IMR-90 (cell line): Measurements from ENCODE around the gene GCLC. TPM values are rescaled to one million over a fixed set of nuclear protein-coding genes. Genes with fewer than 3 reads are reported as not detected.

Experiments used
- ATAC-seq: fragments of 200-7000 bp; cut with Tn5 transposase; 2 replicates; pipeline ENCODE4 v1.9.1; 2020; ENCODE audit warnings: low read depth, mild to moderate bottlenecking, moderate library complexity
- BruUV-seq: library from RNA; stranded (reverse); fragments of 400-500 nt; replicated peaks from 2 replicates; lab custom pipeline; 2021; lab: Mats Ljungman, UMichigan
- CTCF ChIA-PET: fragments of 300-600 bp; formaldehyde crosslinking; extraction: SDS; loops from one replicate; lab custom pipeline; 2021; ENCODE audit warnings: antibody characterized with exemption; lab: Yijun Ruan, JAX
- POLR2A ChIA-PET: fragments of 300-600 bp; sonication (Branson Sonifier 250); formaldehyde crosslinking; loops from one replicate; lab custom pipeline; 2022; ENCODE audit warnings: antibody characterized with exemption; ENCODE audit not compliant: unreplicated experiment; lab: Charles Lee
- DNase-seq: peaks from one replicate; pipeline ENCODE4 v3.0.0; 2013
- H2AFZ ChIP-seq: replicated peaks from 2 replicates; pipeline ENCODE3; 2013; ENCODE audit warnings: low read length, mild to moderate bottlenecking; ENCODE audit not compliant: poor library complexity
- H2AK5ac ChIP-seq: 2 replicates; pipeline ENCODE4 v1.6.1; 2013; ENCODE audit warnings: low read depth, low read length, inconsistent platforms
- H2AK9ac ChIP-seq: replicated peaks from 2 replicates; pipeline ENCODE3; 2013; ENCODE audit warnings: mild to moderate bottlenecking, low read depth, low read length, moderate library complexity; ENCODE audit not compliant: poor library complexity
- H2BK120ac ChIP-seq: 2 replicates; pipeline ENCODE4 v1.6.1; 2013; ENCODE audit warnings: low read depth, low read length, inconsistent platforms
- H2BK15ac ChIP-seq: 3 replicates; pipeline ENCODE4 v1.6.1; 2013; ENCODE audit warnings: low read depth, low read length, inconsistent platforms
- H2BK20ac ChIP-seq: 2 replicates; pipeline ENCODE4 v1.6.1; 2013; ENCODE audit warnings: low read depth, mild to moderate bottlenecking, inconsistent platforms, low read length, moderate library complexity
- H2BK5ac ChIP-seq: 2 replicates; pipeline ENCODE4 v1.6.1; 2013; ENCODE audit warnings: mild to moderate bottlenecking, low read depth, low read length, inconsistent platforms; ENCODE audit not compliant: poor library complexity, severe bottlenecking
- H3K14ac ChIP-seq: replicated peaks from 2 replicates; pipeline ENCODE4 v1.6.1; 2013; ENCODE audit warnings: low read depth, low read length, inconsistent platforms
- H3K18ac ChIP-seq: 2 replicates; pipeline ENCODE4 v1.6.1; 2013; ENCODE audit warnings: low read depth, low read length, control low read depth
- H3K23ac ChIP-seq: 2 replicates; pipeline ENCODE4 v1.6.1; 2013; ENCODE audit warnings: low read depth, low read length, inconsistent platforms
- H3K27ac ChIP-seq: 2 replicates; pipeline ENCODE4 v1.5.1; 2013; ENCODE audit warnings: mild to moderate bottlenecking, control low read depth, low read length; ENCODE audit not compliant: insufficient read depth
- H3K27me3 ChIP-seq: 2 replicates; pipeline ENCODE4 v1.6.1; 2013; ENCODE audit warnings: low read length; ENCODE audit not compliant: control insufficient read depth, insufficient read depth
- H3K36me3 ChIP-seq: 2 replicates; pipeline ENCODE4 v1.6.1; 2013; ENCODE audit warnings: low read length, mixed read lengths; ENCODE audit not compliant: control insufficient read depth, insufficient read depth
- H3K4ac ChIP-seq: 2 replicates; pipeline ENCODE4 v1.6.1; 2013; ENCODE audit warnings: low read depth, low read length, inconsistent platforms
- H3K4me1 ChIP-seq: 2 replicates; pipeline ENCODE4 v1.6.1; 2013; ENCODE audit warnings: low read length, mixed read lengths; ENCODE audit not compliant: control insufficient read depth, insufficient read depth
- H3K4me2 ChIP-seq: 2 replicates; pipeline ENCODE4 v1.6.1; 2013; ENCODE audit warnings: low read depth, mild to moderate bottlenecking, control low read depth, low read length, moderate library complexity
- H3K4me3 ChIP-seq: 2 replicates; pipeline ENCODE4 v1.5.1; 2013; ENCODE audit warnings: low read depth, mild to moderate bottlenecking, control low read depth, low read length, moderate library complexity; ENCODE audit not compliant: insufficient read depth
- H3K56ac ChIP-seq: 2 replicates; pipeline ENCODE4 v1.6.1; 2013; ENCODE audit warnings: low read length, inconsistent platforms; ENCODE audit not compliant: insufficient read depth; ENCODE audit errors: extremely low read depth
- H3K79me1 ChIP-seq, 2 experiments: 2 replicates each; pipeline ENCODE4 v1.6.1; 2013; ENCODE audit warnings: low read length in 2 of 2, inconsistent platforms in 1 of 2, low read depth in 1 of 2
- H3K9ac ChIP-seq: 2 replicates; pipeline ENCODE4 v1.6.1; 2013; ENCODE audit warnings: low read depth, low read length, control low read depth
- H3K9me1 ChIP-seq: 2 replicates; pipeline ENCODE4 v1.6.1; 2013; ENCODE audit warnings: low read length, inconsistent platforms; ENCODE audit not compliant: insufficient read depth
- H3K9me3 ChIP-seq: 2 replicates; pipeline ENCODE4 v1.6.1; 2013; ENCODE audit warnings: low read length; ENCODE audit not compliant: control insufficient read depth, insufficient read depth
- H4K20me1 ChIP-seq: 2 replicates; pipeline ENCODE4 v1.6.1; 2013; ENCODE audit warnings: low read length, inconsistent platforms; ENCODE audit not compliant: insufficient read depth
- H4K5ac ChIP-seq: 2 replicates; pipeline ENCODE4 v1.6.1; 2013; ENCODE audit warnings: mild to moderate bottlenecking, low read depth, low read length, control low read depth
- H4K8ac ChIP-seq, 2 experiments: 2 replicates each; pipeline ENCODE4 v1.6.1; 2013; ENCODE audit warnings: low read depth in 2 of 2, low read length in 2 of 2, control low read depth in 1 of 2, inconsistent platforms in 1 of 2
- H4K91ac ChIP-seq: 2 replicates; pipeline ENCODE4 v1.6.1; 2013; ENCODE audit warnings: low read depth, low read length, inconsistent platforms; ENCODE audit not compliant: insufficient read depth
- RAD21 ChIP-seq: IDR thresholded peaks from 2 replicates; pipeline ENCODE4 v1.6.1; 2012; ENCODE audit warnings: low read length, improper control_type of control experiment
- USF2 ChIP-seq: fragments of 150-350 bp; IDR thresholded peaks from 2 replicates; pipeline ENCODE4 v1.6.1; 2017; ENCODE audit warnings: mild to moderate bottlenecking, antibody characterized with exemption, low read length, low read depth
- WGBS, 2 experiments: methylation state at CpG; one replicate each; pipeline versions ENCODE4 v1.1.5 to v1.1.7; 2013; ENCODE audit warnings: missing lambda C conversion rate in 2 of 2; ENCODE audit not compliant: insufficient read length in 1 of 2; ENCODE audit errors: extremely low coverage in 2 of 2; 5-methylcytosine and 5-hydroxymethylcytosine counted together
- dilution Hi-C: fragments of 300-500 bp; cut with HindIII; formaldehyde crosslinking; loops from one replicate; pipeline ENCODE4 v1.14.3; 2018; ENCODE audit warnings: low sequenced_read_pairs; ENCODE audit not compliant: unreplicated experiment
- in situ Hi-C: fragments of 300-500 bp; cut with MboI; formaldehyde crosslinking; loops from 3 replicates; pipeline ENCODE4 v1.14.3; 2019; ENCODE audit warnings: low sequenced_read_pairs, inconsistent platforms, mixed read lengths
- intact Hi-C: fragments of 100-400 bp; cut with micrococcal nuclease; formaldehyde crosslinking; loops from 2 replicates; pipeline ENCODE4 v1.10.0; 2022
- polyA plus RNA-seq, 3 experiments: library from polyadenylated mRNA; depleted of rRNA; stranded (reverse); fragments of >200 nt; gene quantifications; 2 replicates each; pipeline ENCODE4 v1.2.3, GENCODE V29; 2012; ENCODE audit warnings: low replicate concordance in 1 of 3
- total RNA-seq: library from RNA; depleted of rRNA; stranded (reverse); fragments of >200 nt; gene quantifications from 2 replicates; pipeline ENCODE4 v1.2.3, GENCODE V29; 2012

The GCLC gene
- total and polyA plus RNA-seq, 2 of the 4 experiments (the other 2 are of a cell fraction) = 14.2 to 24.2 TPM

GRCh38 chr6:53464927-53465460, 79.9 kb downstream of the GCLC start:
- no peaks in the 10 kb centered on the region for H4K20me1 ChIP-seq
- no peaks in the 10 kb centered on the region for H3K36me3 ChIP-seq
- H2AK9ac ChIP-seq = no peak overlapping the region
- H3K23ac ChIP-seq = no peak overlapping the region
- H3K4ac ChIP-seq = no peak overlapping the region
- no peak overlapping the region for H3K56ac ChIP-seq
- H3K27ac ChIP-seq = peak overlapping the region; percentile 8; the same call in 1 of the 2 replicates
- peaks cover 10% of the 10 kb centered on the region; the same call in 1 of the 2 replicates for H3K4me1 ChIP-seq
- 0 out of 2 replicates have a peak, but pooled peaks cover 9% of the 10 kb centered on the region for H3K9me1 ChIP-seq
- H3K79me1 ChIP-seq = no peaks in the 10 kb centered on the region
- CTCF ChIA-PET = interaction anchor here (0.7 to 1.7 kb wide), 2 partner anchors 266 to 292 kb away, joined by 3 to 4 read pairs; no protein-coding TSS in a partner anchor
- H2BK120ac ChIP-seq = no peak overlapping the region
- peak overlapping the region; percentile 5 for H2AFZ ChIP-seq
- in situ Hi-C loops (no loop called here), intact Hi-C loops (no loop called here), dilution Hi-C loops (no loop called here)
- no peak overlapping the region for H3K4me3 ChIP-seq
- TF ChIP-seq USF2 (peak; percentile 33; the same call in 1 of the 2 replicates), RAD21 (no peak)
- POLR2A ChIA-PET = no interaction called here
- H3K4me2 ChIP-seq = no peak overlapping the region
- 57% methylated on average over 1 of the region's 7 CpGs; no CpG with 5 or more reads in 1 of the 2 experiments for WGBS, 2 experiments
- H3K27me3 ChIP-seq = peaks cover 4% of the 10 kb centered on the region; the same call in 1 of the 2 replicates
- H2AK5ac ChIP-seq = no peak overlapping the region
- ATAC-seq (peak; percentile 33), DNase-seq (peak; percentile 10)
- no peak overlapping the region; the same call in 1 of the 2 replicates for H3K14ac ChIP-seq
- no peak overlapping the region for H4K8ac ChIP-seq
- H2BK20ac ChIP-seq = no peak overlapping the region
- H2BK15ac ChIP-seq = no peak overlapping the region
- H3K9ac ChIP-seq = no peak overlapping the region
- H3K9me3 ChIP-seq = no peaks in the 10 kb centered on the region
- H2BK5ac ChIP-seq = no peak overlapping the region
- BruUV-seq = no TSS peak
- H4K5ac ChIP-seq = no peak overlapping the region
- no peak overlapping the region for H3K18ac ChIP-seq
- H4K91ac ChIP-seq = no peak overlapping the region; the same call in 1 of the 2 replicates
